Measurements from ENCODE around the gene BSG.

Gene BSG

GRCh38 chr19:572140-572742 lies at the start of gene BSG:
BSG (plus strand) TSS chr19:572596; CDS start chr19:572635, 39 bp downstream.
- DNase-seq (ENCODE audit: low read depth in 2 of 3, low spot score in 2 of 3), result peak; percentile 89 to 98 (median 95)

GRCh38 chr19:522726-523125 lies 49.7 kb upstream of the BSG start:
- DNase-seq (ENCODE audit: low read depth in 2 of 3, low spot score in 2 of 3), result no peak

GRCh38 chr19:524062-524674 lies 48.2 kb upstream of the BSG start:
- DNase-seq (ENCODE audit: low read depth in 2 of 3, low spot score in 2 of 3), result no peak

GRCh38 chr19:525029-525428 lies 47.4 kb upstream of the BSG start:
- DNase-seq (ENCODE audit: low read depth in 2 of 3, low spot score in 2 of 3), result no peak

- DNase-seq (ENCODE audit: low read depth in 2 of 3, low spot score in 2 of 3), result no peak
Observed at GRCh38 chr19:525857-526419, 46.5 kb upstream of the BSG start.

- no peak for DNase-seq (ENCODE audit: low read depth in 2 of 3, low spot score in 2 of 3)
Observed at GRCh38 chr19:530134-531008, 42.0 kb upstream of the BSG start.

GRCh38 chr19:531009-531752 lies 41.2 kb upstream of the BSG start:
- peak; percentile 56 to 81 (median 80) for DNase-seq (ENCODE audit: low read depth in 2 of 3, low spot score in 2 of 3)

- no peak for DNase-seq (ENCODE audit: low read depth in 2 of 3, low spot score in 2 of 3)
Observed at GRCh38 chr19:531753-532560, 40.4 kb upstream of the BSG start, which contains the start of gene CDC34. CDC34 (plus strand) TSS chr19:531760; CDS start chr19:531932, 172 bp downstream.

- DNase-seq (ENCODE audit: low read depth in 2 of 3, low spot score in 2 of 3), result no peak
Observed at GRCh38 chr19:532561-533363, 39.6 kb upstream of the BSG start.

GRCh38 chr19:533364-534058 lies 38.9 kb upstream of the BSG start:
- no peak for DNase-seq (ENCODE audit: low read depth in 2 of 3, low spot score in 2 of 3)

GRCh38 chr19:534088-534487 lies 38.3 kb upstream of the BSG start:
- DNase-seq (ENCODE audit: low read depth in 2 of 3, low spot score in 2 of 3), result no peak

- no peak for DNase-seq (ENCODE audit: low read depth in 2 of 3, low spot score in 2 of 3)
Observed at GRCh38 chr19:535017-535835, 37.2 kb upstream of the BSG start.

- DNase-seq (ENCODE audit: low read depth in 2 of 3, low spot score in 2 of 3), result no peak
Observed at GRCh38 chr19:536031-536880, 36.1 kb upstream of the BSG start.

- no peak for DNase-seq (ENCODE audit: low read depth in 2 of 3, low spot score in 2 of 3)
Observed at GRCh38 chr19:536881-537404, 35.5 kb upstream of the BSG start.

- no peak for DNase-seq (ENCODE audit: low read depth in 2 of 3, low spot score in 2 of 3)
Observed at GRCh38 chr19:538641-539428, 33.6 kb upstream of the BSG start.

All from activated CD8-positive, alpha-beta memory T cell treated with anti-CD3 and anti-CD28 coated beads for 48 hours (primary cell).